HepG2 (cell line): ENCODE measurements around the gene ABRACL.

Experiments
- ARID5B ChIP-seq: IDR thresholded peaks from 2 replicates; pipeline ENCODE4 v1.4.0; 2020; ENCODE audit warnings: mild to moderate bottlenecking, missing genetic modification reagents
- CTCF ChIP-seq: sonication (generic); formaldehyde crosslinking; IDR thresholded peaks from 2 replicates; pipeline ENCODE4 v1.5.0; 2020; ENCODE audit warnings: mild to moderate bottlenecking, missing genetic modification reagents, moderate library complexity
- KLF6 ChIP-seq: IDR thresholded peaks from 2 replicates; pipeline ENCODE4 v1.8.0; 2016; ENCODE audit warnings: missing biosample characterization, missing genetic modification reagents
- PHB2 ChIP-seq: fragments of 450-650 bp; IDR thresholded peaks from 2 replicates; pipeline ENCODE4 v1.6.1; 2018; ENCODE audit not compliant: partially characterized antibody
- SRF ChIP-seq: IDR thresholded peaks from 2 replicates; pipeline ENCODE4 v1.6.1; 2011; ENCODE audit warnings: mild to moderate bottlenecking, low read depth, low read length, moderate library complexity
- TBP ChIP-seq: sonication (generic); formaldehyde crosslinking; IDR thresholded peaks from 2 replicates; pipeline ENCODE4 v1.5.0; 2020; ENCODE audit warnings: missing genetic modification reagents
- TF ChIP-seq, protein P1 (sequence below): IDR thresholded peaks from 2 replicates; pipeline ENCODE4 v1.6.1; 2016; ENCODE audit warnings: control low read depth
- TF ChIP-seq, protein P2 (sequence below): sonication (generic); formaldehyde crosslinking; IDR thresholded peaks from 2 replicates; pipeline ENCODE4 v1.4.0; 2020; ENCODE audit warnings: missing genetic modification reagents

GRCh38 chr6:138987643-138988468 lies 40.7 kb upstream of the ABRACL start, which contains the start of gene REPS1:
- no peak for TF ChIP-seq PHB2
- TF ChIP-seq KLF6 (CRISPR knock-in tag): 0 out of 2 replicates have a peak, but pooled peaks have one; percentile 79
- TF ChIP-seq, protein P1, sequence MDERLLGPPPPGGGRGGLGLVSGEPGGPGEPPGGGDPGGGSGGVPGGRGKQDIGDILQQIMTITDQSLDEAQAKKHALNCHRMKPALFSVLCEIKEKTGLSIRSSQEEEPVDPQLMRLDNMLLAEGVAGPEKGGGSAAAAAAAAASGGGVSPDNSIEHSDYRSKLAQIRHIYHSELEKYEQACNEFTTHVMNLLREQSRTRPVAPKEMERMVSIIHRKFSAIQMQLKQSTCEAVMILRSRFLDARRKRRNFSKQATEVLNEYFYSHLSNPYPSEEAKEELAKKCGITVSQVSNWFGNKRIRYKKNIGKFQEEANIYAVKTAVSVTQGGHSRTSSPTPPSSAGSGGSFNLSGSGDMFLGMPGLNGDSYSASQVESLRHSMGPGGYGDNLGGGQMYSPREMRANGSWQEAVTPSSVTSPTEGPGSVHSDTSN (CRISPR knock-in tag): 0 out of 2 replicates have a peak, but pooled peaks have one; percentile 13
- TF ChIP-seq, protein P2, sequence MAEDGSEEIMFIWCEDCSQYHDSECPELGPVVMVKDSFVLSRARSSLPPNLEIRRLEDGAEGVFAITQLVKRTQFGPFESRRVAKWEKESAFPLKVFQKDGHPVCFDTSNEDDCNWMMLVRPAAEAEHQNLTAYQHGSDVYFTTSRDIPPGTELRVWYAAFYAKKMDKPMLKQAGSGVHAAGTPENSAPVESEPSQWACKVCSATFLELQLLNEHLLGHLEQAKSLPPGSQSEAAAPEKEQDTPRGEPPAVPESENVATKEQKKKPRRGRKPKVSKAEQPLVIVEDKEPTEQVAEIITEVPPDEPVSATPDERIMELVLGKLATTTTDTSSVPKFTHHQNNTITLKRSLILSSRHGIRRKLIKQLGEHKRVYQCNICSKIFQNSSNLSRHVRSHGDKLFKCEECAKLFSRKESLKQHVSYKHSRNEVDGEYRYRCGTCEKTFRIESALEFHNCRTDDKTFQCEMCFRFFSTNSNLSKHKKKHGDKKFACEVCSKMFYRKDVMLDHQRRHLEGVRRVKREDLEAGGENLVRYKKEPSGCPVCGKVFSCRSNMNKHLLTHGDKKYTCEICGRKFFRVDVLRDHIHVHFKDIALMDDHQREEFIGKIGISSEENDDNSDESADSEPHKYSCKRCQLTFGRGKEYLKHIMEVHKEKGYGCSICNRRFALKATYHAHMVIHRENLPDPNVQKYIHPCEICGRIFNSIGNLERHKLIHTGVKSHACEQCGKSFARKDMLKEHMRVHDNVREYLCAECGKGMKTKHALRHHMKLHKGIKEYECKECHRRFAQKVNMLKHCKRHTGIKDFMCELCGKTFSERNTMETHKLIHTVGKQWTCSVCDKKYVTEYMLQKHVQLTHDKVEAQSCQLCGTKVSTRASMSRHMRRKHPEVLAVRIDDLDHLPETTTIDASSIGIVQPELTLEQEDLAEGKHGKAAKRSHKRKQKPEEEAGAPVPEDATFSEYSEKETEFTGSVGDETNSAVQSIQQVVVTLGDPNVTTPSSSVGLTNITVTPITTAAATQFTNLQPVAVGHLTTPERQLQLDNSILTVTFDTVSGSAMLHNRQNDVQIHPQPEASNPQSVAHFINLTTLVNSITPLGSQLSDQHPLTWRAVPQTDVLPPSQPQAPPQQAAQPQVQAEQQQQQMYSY: peak; percentile 57; the same call in 1 of the 2 replicates
- no peak for TF ChIP-seq SRF
- TF ChIP-seq ARID5B: peak; percentile 84
- peak; percentile 97 for TF ChIP-seq CTCF (CRISPR knock-in tag)
- TF ChIP-seq TBP (CRISPR knock-in tag): no peak
